Keratinocyte (primary cell): ENCODE results near the gene AP4M1. TPM values are rescaled to one million over a fixed set of nuclear protein-coding genes. Genes with fewer than 3 reads are reported as not detected.

Source experiments
- DNase-seq: peaks from one replicate; pipeline ENCODE4 v3.0.0-alpha.2; 2011; ENCODE audit warnings: low read depth, missing footprints, low spot score
- FAIRE-seq: peaks from 2 replicates; lab custom pipeline; 2011; peaks lifted over from hg19 to GRCh38; lab: Jason Lieb, UNC
- H2AFZ ChIP-seq: 2 replicates; pipeline ENCODE4 v1.6.0; 2012; ENCODE audit warnings: low read length, control low read depth, inconsistent platforms; ENCODE audit not compliant: control insufficient read depth
- H3K27ac ChIP-seq: 2 replicates; pipeline ENCODE4 v1.5.1; 2011; ENCODE audit warnings: low read length; ENCODE audit not compliant: control insufficient read depth, insufficient read depth
- H3K27me3 ChIP-seq: 3 replicates; pipeline ENCODE4 v1.6.0; 2011; ENCODE audit warnings: low read length; ENCODE audit not compliant: control insufficient read depth, insufficient read depth; ENCODE audit errors: extremely low read depth
- H3K36me3 ChIP-seq, 2 experiments: 2 replicates in 1 of 2; 3 replicates in 1 of 2; pipeline ENCODE4 v1.5.1; 2011; ENCODE audit warnings: low read length in 2 of 2, mild to moderate bottlenecking in 1 of 2; ENCODE audit not compliant: control insufficient read depth in 2 of 2, insufficient read depth in 2 of 2; ENCODE audit errors: extremely low read depth in 1 of 2
- H3K4me1 ChIP-seq: 3 replicates; pipeline ENCODE4 v1.5.1; 2011; ENCODE audit warnings: low read length; ENCODE audit not compliant: control insufficient read depth, insufficient read depth; ENCODE audit errors: extremely low read depth
- H3K4me2 ChIP-seq: 3 replicates; pipeline ENCODE4 v1.6.0; 2011; ENCODE audit warnings: low read depth, low read length; ENCODE audit not compliant: control insufficient read depth, insufficient read depth; ENCODE audit errors: extremely low read depth
- H3K4me3 ChIP-seq, 3 experiments: fragments of 200-600 bp in 1 of 3; sonication (generic) in 1 of 3; 2 replicates in 2 of 3; 3 replicates in 1 of 3; pipeline ENCODE4 v1.5.1; 2011 to 2016; ENCODE audit warnings: low read length in 3 of 3, mild to moderate bottlenecking in 3 of 3, control low read depth in 2 of 3, inconsistent platforms in 1 of 3, low read depth in 1 of 3, mixed read lengths in 1 of 3, mixed run types in 1 of 3, moderate library complexity in 1 of 3; ENCODE audit not compliant: control insufficient read depth in 2 of 3, insufficient read depth in 2 of 3; ENCODE audit errors: extremely low read depth in 1 of 3
- H3K79me2 ChIP-seq: 2 replicates; pipeline ENCODE4 v1.6.0; 2012; ENCODE audit warnings: low read length; ENCODE audit not compliant: control insufficient read depth, insufficient read depth
- H3K9ac ChIP-seq: 3 replicates; pipeline ENCODE4 v1.6.0; 2011; ENCODE audit warnings: low read length; ENCODE audit not compliant: control insufficient read depth, insufficient read depth; ENCODE audit errors: extremely low read depth
- H3K9me1 ChIP-seq: 3 replicates; pipeline ENCODE4 v1.6.0; 2011; ENCODE audit warnings: low read length; ENCODE audit not compliant: control insufficient read depth, insufficient read depth; ENCODE audit errors: extremely low read depth
- H3K9me3 ChIP-seq: 2 replicates; pipeline ENCODE4 v1.5.1; 2012; ENCODE audit warnings: low read depth, low read length; ENCODE audit not compliant: control insufficient read depth
- H4K20me1 ChIP-seq: 3 replicates; pipeline ENCODE4 v1.6.0; 2011; ENCODE audit warnings: low read length; ENCODE audit not compliant: control insufficient read depth, insufficient read depth; ENCODE audit errors: extremely low read depth
- CTCF ChIP-seq, 3 experiments: IDR thresholded peaks in 1 of 3; conservative IDR thresholded peaks in 1 of 3; optimal IDR thresholded peaks in 1 of 3; 2 replicates in 2 of 3; 3 replicates in 1 of 3; pipeline versions ENCODE3 to v1.5.1; 2011; ENCODE audit warnings: low read length in 3 of 3, mild to moderate bottlenecking in 3 of 3, moderate library complexity in 2 of 3, control low read depth in 1 of 3, inconsistent platforms in 1 of 3; ENCODE audit not compliant: insufficient read depth in 2 of 3; ENCODE audit errors: extremely low read depth in 1 of 3
- EZH2 ChIP-seq: IDR thresholded peaks from one replicate; pipeline ENCODE4 v1.6.1; 2012; ENCODE audit warnings: inconsistent platforms, mild to moderate bottlenecking, low read length, moderate library complexity
- dilution Hi-C: fragments of 300-500 bp; cut with MboI; formaldehyde crosslinking; loops from one replicate; pipeline ENCODE4 v1.7.0; 2020; ENCODE audit warnings: low sequenced_read_pairs; ENCODE audit not compliant: extremely low pct_ligation_motif_present
- polyA plus RNA-seq, 5 experiments: library from polyadenylated mRNA; depleted of rRNA in 3 of 5; stranded (reverse) in 3 of 5; stranded (forward) in 1 of 5; unstranded in 1 of 5; fragments of >200 nt; gene quantifications; 1 replicate in 1 of 5; 2 replicates in 3 of 5; 3 replicates in 1 of 5; pipeline versions ENCODE4 v1.2.1 to v1.2.3, GENCODE V29; 2011 to 2012; ENCODE audit warnings: missing spikeins in 2 of 5, low read depth in 1 of 5, low replicate concordance in 1 of 5

Gene AP4M1
- polyA plus RNA-seq, 1 donor (not counting 4 experiments of a cell fraction or from before 2014, with no cell fraction given) = 14.2 TPM

GRCh38 chr7:100066953-100067352 is 34.5 kb upstream of the AP4M1 start:
- dilution Hi-C loops = no loop called here
- Histone ChIP-seq H3K36me3 (peaks cover 28% of the 10 kb centered on the region in 2 experiments), H4K20me1 (no peaks in the 10 kb centered on the region)

GRCh38 chr7:100069991-100070390 is 31.5 kb upstream of the AP4M1 start:
- H3K4me1 ChIP-seq = no peaks in the 10 kb centered on the region
- no peak overlapping the region for H2AFZ ChIP-seq
- no peak for DNase-seq
- dilution Hi-C loops = no loop called here
- H3K27ac ChIP-seq = no peak overlapping the region
- H3K9me1 ChIP-seq = no peaks in the 10 kb centered on the region
- no peak for TF ChIP-seq EZH2
- TF ChIP-seq CTCF (optimal IDR thresholded peaks at IDR 0.05 in 1 of 3, IDR thresholded peaks at IDR 0.05 in 1 of 3, conservative IDR thresholded peaks at IDR 0.05 in 1 of 3; ENCODE audit: extremely low read depth in 1 of 3, insufficient read depth in 2 of 3, low read length in 3 of 3) = no peak
- H3K79me2 ChIP-seq = no peaks in the 10 kb centered on the region
- no peak for FAIRE-seq
- no peaks in the 10 kb centered on the region for H3K27me3 ChIP-seq
- H3K9me3 ChIP-seq = peaks cover 27% of the 10 kb centered on the region
- peaks cover 45 to 53% of the 10 kb centered on the region in 2 experiments for H3K36me3 ChIP-seq
- H3K4me3 ChIP-seq = no peak overlapping the region
- H4K20me1 ChIP-seq = no peaks in the 10 kb centered on the region
- H3K9ac ChIP-seq = no peak overlapping the region
- H3K4me2 ChIP-seq = no peak overlapping the region

More at GRCh38 chr7:100066953-100067352, 34.5 kb upstream of the AP4M1 start:
- TF ChIP-seq EZH2 = no peak
- TF ChIP-seq CTCF (optimal IDR thresholded peaks at IDR 0.05 in 1 of 3, IDR thresholded peaks at IDR 0.05 in 1 of 3, conservative IDR thresholded peaks at IDR 0.05 in 1 of 3; ENCODE audit: extremely low read depth in 1 of 3, insufficient read depth in 2 of 3, low read length in 3 of 3) = no peak
- Histone ChIP-seq H3K27me3 (no peaks in the 10 kb centered on the region), H3K27ac (no peak overlapping the region), H3K9ac (no peak overlapping the region), H3K4me2 (no peak overlapping the region), H2AFZ (no peak overlapping the region), H3K79me2 (no peaks in the 10 kb centered on the region), H3K9me3 (peaks cover 18% of the 10 kb centered on the region), H3K4me3 (no peak overlapping the region), H3K9me1 (no peaks in the 10 kb centered on the region), H3K4me1 (no peaks in the 10 kb centered on the region)
- no peak for FAIRE-seq
- DNase-seq = no peak
